Measurements from ENCODE around the gene CLDN10.
"Not testable (repeated sequence)": the region's sequence is repeated elsewhere in the genome, so short reads cannot be mapped to it uniquely, and the experiment has no call there.

The CLDN10 gene

GRCh38 chr13:95515606-95516005 lies 36.9 kb upstream of the CLDN10 start:
- H3K4me1 ChIP-seq (ENCODE audit: control insufficient read depth in 1 of 2, insufficient read depth in 2 of 2, low read length in 2 of 2); H3K27me3 ChIP-seq (ENCODE audit: control insufficient read depth in 1 of 2, insufficient read depth in 2 of 2, low read length in 2 of 2); H3K9me3 ChIP-seq (ENCODE audit: control insufficient read depth in 1 of 2, low read length in 2 of 2); H3K27ac ChIP-seq (ENCODE audit: low read depth, low read length); H3K36me3 ChIP-seq (ENCODE audit: control insufficient read depth in 1 of 2, insufficient read depth in 2 of 2, low read length in 2 of 2); H3K4me3 ChIP-seq (ENCODE audit: low read depth in 1 of 2, low read length in 2 of 2); H3K9ac ChIP-seq (ENCODE audit: low read depth in 1 of 2, low read length in 2 of 2): not testable (repeated sequence)

GRCh38 chr13:95516021-95516420 lies 36.5 kb upstream of the CLDN10 start:
- H3K27ac ChIP-seq (ENCODE audit: low read depth, low read length): no peak overlapping the region
- H3K27me3 ChIP-seq (ENCODE audit: control insufficient read depth in 1 of 2, insufficient read depth in 2 of 2, low read length in 2 of 2): no peaks in the 10 kb centered on the region
- no peaks in the 10 kb centered on the region for H3K36me3 ChIP-seq (ENCODE audit: control insufficient read depth in 1 of 2, insufficient read depth in 2 of 2, low read length in 2 of 2)
- no peak overlapping the region for H3K4me3 ChIP-seq (ENCODE audit: low read depth in 1 of 2, low read length in 2 of 2)
- H3K4me1 ChIP-seq (ENCODE audit: control insufficient read depth in 1 of 2, insufficient read depth in 2 of 2, low read length in 2 of 2): no peaks in the 10 kb centered on the region
- no peak overlapping the region for H3K9ac ChIP-seq (ENCODE audit: low read depth in 1 of 2, low read length in 2 of 2)
- no peaks in the 10 kb centered on the region for H3K9me3 ChIP-seq (ENCODE audit: control insufficient read depth in 1 of 2, low read length in 2 of 2)

GRCh38 chr13:95516492-95516891 lies 36.0 kb upstream of the CLDN10 start:
- no peak overlapping the region for H3K9ac ChIP-seq (ENCODE audit: low read depth in 1 of 2, low read length in 2 of 2)
- H3K9me3 ChIP-seq (ENCODE audit: control insufficient read depth in 1 of 2, low read length in 2 of 2): no peaks in the 10 kb centered on the region
- H3K4me1 ChIP-seq (ENCODE audit: control insufficient read depth in 1 of 2, insufficient read depth in 2 of 2, low read length in 2 of 2): no peaks in the 10 kb centered on the region
- no peak overlapping the region for H3K4me3 ChIP-seq (ENCODE audit: low read depth in 1 of 2, low read length in 2 of 2)
- H3K27ac ChIP-seq (ENCODE audit: low read depth, low read length): no peak overlapping the region
- H3K36me3 ChIP-seq (ENCODE audit: control insufficient read depth in 1 of 2, insufficient read depth in 2 of 2, low read length in 2 of 2): no peaks in the 10 kb centered on the region
- no peaks in the 10 kb centered on the region for H3K27me3 ChIP-seq (ENCODE audit: control insufficient read depth in 1 of 2, insufficient read depth in 2 of 2, low read length in 2 of 2)

GRCh38 chr13:95523598-95523997 lies 28.9 kb upstream of the CLDN10 start:
- Histone ChIP-seq H3K4me3 (ENCODE audit: low read depth in 1 of 2, low read length in 2 of 2) (no peak overlapping the region), H3K9ac (ENCODE audit: low read depth in 1 of 2, low read length in 2 of 2) (no peak overlapping the region), H3K36me3 (ENCODE audit: control insufficient read depth in 1 of 2, insufficient read depth in 2 of 2, low read length in 2 of 2) (no peaks in the 10 kb centered on the region), H3K4me1 (ENCODE audit: control insufficient read depth in 1 of 2, insufficient read depth in 2 of 2, low read length in 2 of 2) (no peaks in the 10 kb centered on the region), H3K27ac (ENCODE audit: low read depth, low read length) (no peak overlapping the region), H3K27me3 (ENCODE audit: control insufficient read depth in 1 of 2, insufficient read depth in 2 of 2, low read length in 2 of 2) (no peaks in the 10 kb centered on the region), H3K9me3 (ENCODE audit: control insufficient read depth in 1 of 2, low read length in 2 of 2) (no peaks in the 10 kb centered on the region)

GRCh38 chr13:95524264-95524901 lies 28.1 kb upstream of the CLDN10 start:
- no peaks in the 10 kb centered on the region for H3K36me3 ChIP-seq (ENCODE audit: control insufficient read depth in 1 of 2, insufficient read depth in 2 of 2, low read length in 2 of 2)
- H3K9ac ChIP-seq (ENCODE audit: low read depth in 1 of 2, low read length in 2 of 2): no peak overlapping the region
- no peaks in the 10 kb centered on the region for H3K4me1 ChIP-seq (ENCODE audit: control insufficient read depth in 1 of 2, insufficient read depth in 2 of 2, low read length in 2 of 2)
- no peaks in the 10 kb centered on the region for H3K9me3 ChIP-seq (ENCODE audit: control insufficient read depth in 1 of 2, low read length in 2 of 2)
- no peak overlapping the region for H3K27ac ChIP-seq (ENCODE audit: low read depth, low read length)
- no peaks in the 10 kb centered on the region for H3K27me3 ChIP-seq (ENCODE audit: control insufficient read depth in 1 of 2, insufficient read depth in 2 of 2, low read length in 2 of 2)
- H3K4me3 ChIP-seq (ENCODE audit: low read depth in 1 of 2, low read length in 2 of 2): no peak overlapping the region

GRCh38 chr13:95527955-95528354 lies 24.6 kb upstream of the CLDN10 start:
- no peaks in the 10 kb centered on the region for H3K4me1 ChIP-seq (ENCODE audit: control insufficient read depth in 1 of 2, insufficient read depth in 2 of 2, low read length in 2 of 2)
- no peak overlapping the region for H3K4me3 ChIP-seq (ENCODE audit: low read depth in 1 of 2, low read length in 2 of 2)
- no peaks in the 10 kb centered on the region for H3K9me3 ChIP-seq (ENCODE audit: control insufficient read depth in 1 of 2, low read length in 2 of 2)
- H3K27ac ChIP-seq (ENCODE audit: low read depth, low read length): no peak overlapping the region
- H3K27me3 ChIP-seq (ENCODE audit: control insufficient read depth in 1 of 2, insufficient read depth in 2 of 2, low read length in 2 of 2): no peaks in the 10 kb centered on the region
- H3K36me3 ChIP-seq (ENCODE audit: control insufficient read depth in 1 of 2, insufficient read depth in 2 of 2, low read length in 2 of 2): no peaks in the 10 kb centered on the region
- H3K9ac ChIP-seq (ENCODE audit: low read depth in 1 of 2, low read length in 2 of 2): no peak overlapping the region

- no peaks in the 10 kb centered on the region for H3K36me3 ChIP-seq (ENCODE audit: control insufficient read depth in 1 of 2, insufficient read depth in 2 of 2, low read length in 2 of 2)
- H3K27ac ChIP-seq (ENCODE audit: low read depth, low read length): no peak overlapping the region
- no peak overlapping the region for H3K4me3 ChIP-seq (ENCODE audit: low read depth in 1 of 2, low read length in 2 of 2)
- no peaks in the 10 kb centered on the region for H3K27me3 ChIP-seq (ENCODE audit: control insufficient read depth in 1 of 2, insufficient read depth in 2 of 2, low read length in 2 of 2)
- H3K4me1 ChIP-seq (ENCODE audit: control insufficient read depth in 1 of 2, insufficient read depth in 2 of 2, low read length in 2 of 2): peaks cover 0 to 5% of the 10 kb centered on the region in 2 donors
- no peaks in the 10 kb centered on the region for H3K9me3 ChIP-seq (ENCODE audit: control insufficient read depth in 1 of 2, low read length in 2 of 2)
- H3K9ac ChIP-seq (ENCODE audit: low read depth in 1 of 2, low read length in 2 of 2): no peak overlapping the region
Measured at GRCh38 chr13:95530178-95530577, 22.3 kb upstream of the CLDN10 start.

- no peaks in the 10 kb centered on the region for H3K36me3 ChIP-seq (ENCODE audit: control insufficient read depth in 1 of 2, insufficient read depth in 2 of 2, low read length in 2 of 2)
- no peak overlapping the region for H3K9ac ChIP-seq (ENCODE audit: low read depth in 1 of 2, low read length in 2 of 2)
- no peak overlapping the region for H3K27ac ChIP-seq (ENCODE audit: low read depth, low read length)
- H3K4me3 ChIP-seq (ENCODE audit: low read depth in 1 of 2, low read length in 2 of 2): no peak overlapping the region
- H3K4me1 ChIP-seq (ENCODE audit: control insufficient read depth in 1 of 2, insufficient read depth in 2 of 2, low read length in 2 of 2): peaks cover 0 to 5% of the 10 kb centered on the region in 2 donors
- no peaks in the 10 kb centered on the region for H3K9me3 ChIP-seq (ENCODE audit: control insufficient read depth in 1 of 2, low read length in 2 of 2)
- no peaks in the 10 kb centered on the region for H3K27me3 ChIP-seq (ENCODE audit: control insufficient read depth in 1 of 2, insufficient read depth in 2 of 2, low read length in 2 of 2)
Measured at GRCh38 chr13:95533545-95534160, 18.9 kb upstream of the CLDN10 start.

GRCh38 chr13:95535243-95535642 lies 17.3 kb upstream of the CLDN10 start:
- H3K4me3 ChIP-seq (ENCODE audit: low read depth in 1 of 2, low read length in 2 of 2): no peak overlapping the region
- no peaks in the 10 kb centered on the region for H3K9me3 ChIP-seq (ENCODE audit: control insufficient read depth in 1 of 2, low read length in 2 of 2)
- H3K9ac ChIP-seq (ENCODE audit: low read depth in 1 of 2, low read length in 2 of 2): no peak overlapping the region
- no peaks in the 10 kb centered on the region for H3K27me3 ChIP-seq (ENCODE audit: control insufficient read depth in 1 of 2, insufficient read depth in 2 of 2, low read length in 2 of 2)
- no peak overlapping the region for H3K27ac ChIP-seq (ENCODE audit: low read depth, low read length)
- H3K36me3 ChIP-seq (ENCODE audit: control insufficient read depth in 1 of 2, insufficient read depth in 2 of 2, low read length in 2 of 2): no peaks in the 10 kb centered on the region
- H3K4me1 ChIP-seq (ENCODE audit: control insufficient read depth in 1 of 2, insufficient read depth in 2 of 2, low read length in 2 of 2): peaks cover 0 to 5% of the 10 kb centered on the region in 2 donors

- H3K9ac ChIP-seq (ENCODE audit: low read depth in 1 of 2, low read length in 2 of 2): no peak overlapping the region
- H3K4me3 ChIP-seq (ENCODE audit: low read depth in 1 of 2, low read length in 2 of 2): no peak overlapping the region
- H3K9me3 ChIP-seq (ENCODE audit: control insufficient read depth in 1 of 2, low read length in 2 of 2): no peaks in the 10 kb centered on the region
- H3K27ac ChIP-seq (ENCODE audit: low read depth, low read length): no peak overlapping the region
- H3K36me3 ChIP-seq (ENCODE audit: control insufficient read depth in 1 of 2, insufficient read depth in 2 of 2, low read length in 2 of 2): no peaks in the 10 kb centered on the region
- no peaks in the 10 kb centered on the region for H3K27me3 ChIP-seq (ENCODE audit: control insufficient read depth in 1 of 2, insufficient read depth in 2 of 2, low read length in 2 of 2)
- H3K4me1 ChIP-seq (ENCODE audit: control insufficient read depth in 1 of 2, insufficient read depth in 2 of 2, low read length in 2 of 2): peaks cover 0 to 5% of the 10 kb centered on the region in 2 donors
Measured at GRCh38 chr13:95536632-95537241, 15.8 kb upstream of the CLDN10 start.
